ENCODE results near the gene SYT1.
"Not testable (repeated sequence)": the region's sequence is repeated elsewhere in the genome, so short reads cannot be mapped to it uniquely, and the experiment has no call there.

SYT1 gene

GRCh38 chr12:79426744-79427143 is 562.2 kb downstream of the SYT1 start:
- POLR2A ChIA-PET; H3K27ac ChIP-seq (ENCODE audit: extremely low read depth, low read depth, low read length); H3K4me1 ChIP-seq (ENCODE audit: control insufficient read depth, insufficient read depth, low read length); H3K36me3 ChIP-seq (ENCODE audit: control insufficient read depth in 2 of 2, insufficient read depth in 1 of 2, low read length in 2 of 2); H3K4me3 ChIP-seq (ENCODE audit: low read depth, low read length); H3K9me3 ChIP-seq (ENCODE audit: control insufficient read depth, insufficient read depth, low read depth, low read length): not testable (repeated sequence)
- CTCF ChIA-PET = interaction anchor here (0.7 to 1.2 kb wide), 2 partner anchors 9 to 907 kb away, joined by 5 to 6 read pairs; no protein-coding TSS in a partner anchor

GRCh38 chr12:79433465-79434072 is 569.0 kb downstream of the SYT1 start:
- no peaks in the 10 kb centered on the region for H3K36me3 ChIP-seq (ENCODE audit: control insufficient read depth in 2 of 2, insufficient read depth in 1 of 2, low read length in 2 of 2)
- no peaks in the 10 kb centered on the region for H3K9me3 ChIP-seq (ENCODE audit: control insufficient read depth, insufficient read depth, low read depth, low read length)
- H3K4me1 ChIP-seq (ENCODE audit: control insufficient read depth, insufficient read depth, low read length) = no peaks in the 10 kb centered on the region
- H3K4me3 ChIP-seq (ENCODE audit: low read depth, low read length) = no peak overlapping the region
- no peak overlapping the region for H3K27ac ChIP-seq (ENCODE audit: extremely low read depth, low read depth, low read length)
- CTCF ChIA-PET = interaction anchor here (0.7 kb wide), 1 partner anchor 99 kb away, joined by 3 read pairs; no protein-coding TSS in a partner anchor
- POLR2A ChIA-PET = no interaction called here
- TF ChIP-seq ZNF555 (tag by site-specific recombination; conservative IDR thresholded peaks at IDR 0.05) = no peak
- TF ChIP-seq ZNF585B (tag by site-specific recombination; IDR thresholded peaks at IDR 0.05) = no peak
- no peak for TF ChIP-seq GFI1B (tag by site-specific recombination; IDR thresholded peaks at IDR 0.05)
- no peak for TF ChIP-seq ZNF596 (tag by site-specific recombination; IDR thresholded peaks at IDR 0.05)
- TF ChIP-seq ZBTB1 (tag by site-specific recombination; IDR thresholded peaks at IDR 0.05) = no peak
- no peak for TF ChIP-seq ZNF580 (tag by site-specific recombination; IDR thresholded peaks at IDR 0.05)

GRCh38 chr12:79434561-79434960 is 570.0 kb downstream of the SYT1 start:
- H3K9me3 ChIP-seq (ENCODE audit: control insufficient read depth, insufficient read depth, low read depth, low read length) = no peaks in the 10 kb centered on the region
- no peak for TF ChIP-seq ZNF747 (tag by site-specific recombination; IDR thresholded peaks at IDR 0.05)
- no peak for TF ChIP-seq TCF7L2 (IDR thresholded peaks at IDR 0.05; ENCODE audit: borderline replicate concordance, low read depth, low read length)
- no peak for TF ChIP-seq AEBP2 (tag by site-specific recombination; IDR thresholded peaks at IDR 0.05; ENCODE audit: borderline replicate concordance)
- no peak for TF ChIP-seq ZNF10 (tag by site-specific recombination; IDR thresholded peaks at IDR 0.05)
- no peak for TF ChIP-seq ZNF132 (tag by site-specific recombination; IDR thresholded peaks at IDR 0.05; ENCODE audit: borderline replicate concordance)
- TF ChIP-seq ZNF19 (tag by site-specific recombination; IDR thresholded peaks at IDR 0.05; ENCODE audit: low read depth) = no peak
- TF ChIP-seq ZNF404 (tag by site-specific recombination; IDR thresholded peaks at IDR 0.05) = no peak
- TF ChIP-seq ZNF626 (tag by site-specific recombination; IDR thresholded peaks at IDR 0.05) = no peak
- TF ChIP-seq PATZ1 (tag by site-specific recombination; IDR thresholded peaks at IDR 0.05) = no peak
- no peak for TF ChIP-seq ZNF202 (tag by site-specific recombination; IDR thresholded peaks at IDR 0.05; ENCODE audit: borderline replicate concordance)
- no peak for TF ChIP-seq ZNF114 (tag by site-specific recombination; IDR thresholded peaks at IDR 0.05)
- no peak for TF ChIP-seq ZNF37A (tag by site-specific recombination; IDR thresholded peaks at IDR 0.05)
- TF ChIP-seq ZNF248 (tag by site-specific recombination; IDR thresholded peaks at IDR 0.05) = no peak
- no peak for TF ChIP-seq KLF17 (tag by site-specific recombination; IDR thresholded peaks at IDR 0.05)
- TF ChIP-seq GLI2 (tag by site-specific recombination; IDR thresholded peaks at IDR 0.05; ENCODE audit: borderline replicate concordance, low read depth) = no peak
- no peak for TF ChIP-seq ZNF530 (tag by site-specific recombination; IDR thresholded peaks at IDR 0.05; ENCODE audit: low read depth)
- TF ChIP-seq ATF2 (tag by site-specific recombination; IDR thresholded peaks at IDR 0.05; ENCODE audit: low read depth) = no peak
- no peak for TF ChIP-seq ZNF529 (tag by site-specific recombination; IDR thresholded peaks at IDR 0.05; ENCODE audit: insufficient replicate concordance)
- POLR2A ChIA-PET = no interaction called here
- no peak overlapping the region for H3K27ac ChIP-seq (ENCODE audit: extremely low read depth, low read depth, low read length)
- CTCF ChIA-PET = interaction anchor here (2.2 kb wide), 1 partner anchor 113 kb away, joined by 4 read pairs; no protein-coding TSS in a partner anchor
- H3K4me1 ChIP-seq (ENCODE audit: control insufficient read depth, insufficient read depth, low read length) = no peaks in the 10 kb centered on the region
- H3K36me3 ChIP-seq (ENCODE audit: control insufficient read depth in 2 of 2, insufficient read depth in 1 of 2, low read length in 2 of 2) = no peaks in the 10 kb centered on the region
- H3K4me3 ChIP-seq (ENCODE audit: low read depth, low read length) = no peak overlapping the region

Data from HEK293 (cell line).